Endothelial cell of umbilical vein (primary cell): ENCODE results near the gene HK3. TPM values are rescaled to one million over a fixed set of nuclear protein-coding genes. Genes with fewer than 3 reads are reported as not detected.

Experiments used
- BruUV-seq: library from RNA; stranded (reverse); fragments of 400-500 nt; replicated peaks from 2 replicates; lab custom pipeline; 2021; lab: Mats Ljungman, UMichigan
- CTCF ChIA-PET: fragments of 300-600, 350-600 bp; sonication (Branson Sonifier 250); formaldehyde crosslinking; loops from one replicate; lab custom pipeline; 2021; ENCODE audit warnings: antibody characterized with exemption, inconsistent platforms; lab: Charles Lee
- POLR2A ChIA-PET: fragments of 300-600, 350-600 bp; sonication (Branson Sonifier 250); formaldehyde crosslinking; loops from one replicate; lab custom pipeline; 2021; ENCODE audit warnings: antibody characterized with exemption, inconsistent platforms; lab: Charles Lee
- DNase-seq: peaks from one replicate; pipeline ENCODE4 v3.0.0-alpha.2; 2011; ENCODE audit warnings: low read depth, low spot score
- FAIRE-seq: peaks from 2 replicates; lab custom pipeline; 2011; peaks lifted over from hg19 to GRCh38; lab: Jason Lieb, UNC
- H2AFZ ChIP-seq: 2 replicates; pipeline ENCODE4 v1.6.0; 2012; ENCODE audit warnings: low read depth, low read length, control low read depth, inconsistent platforms
- H3K27ac ChIP-seq: 2 replicates; pipeline ENCODE4 v1.5.1; 2011; ENCODE audit warnings: low read depth, mild to moderate bottlenecking, control low read depth, low read length, moderate library complexity; ENCODE audit not compliant: insufficient read depth
- H3K27me3 ChIP-seq, 2 experiments: 2 replicates each; pipeline versions ENCODE4 v1.6.0 to v1.6.1; 2011; ENCODE audit warnings: low read length in 2 of 2, mixed read lengths in 1 of 2; ENCODE audit not compliant: control insufficient read depth in 2 of 2, insufficient read depth in 2 of 2
- H3K36me3 ChIP-seq, 2 experiments: 2 replicates in 1 of 2; 3 replicates in 1 of 2; pipeline ENCODE4 v1.5.1; 2011; ENCODE audit warnings: low read length in 2 of 2, mild to moderate bottlenecking in 1 of 2, moderate library complexity in 1 of 2; ENCODE audit not compliant: control insufficient read depth in 2 of 2, insufficient read depth in 2 of 2; ENCODE audit errors: extremely low read depth in 1 of 2
- H3K4me1 ChIP-seq: 3 replicates; pipeline ENCODE4 v1.5.1; 2011; ENCODE audit warnings: mild to moderate bottlenecking, low read length; ENCODE audit not compliant: control insufficient read depth, insufficient read depth; ENCODE audit errors: extremely low read depth
- H3K4me2 ChIP-seq: 2 replicates; pipeline ENCODE4 v1.6.1; 2011; ENCODE audit warnings: low read length, control low read depth, mixed read lengths; ENCODE audit not compliant: insufficient read depth
- H3K4me3 ChIP-seq, 3 experiments: fragments of 200-600 bp in 1 of 3; sonication (generic), shearing (Covaris generic) in 1 of 3; replicated peaks in 1 of 3; 2 replicates each; pipeline ENCODE4 v1.5.1; 2011 to 2016; ENCODE audit warnings: control low read depth in 3 of 3, low read length in 3 of 3, mild to moderate bottlenecking in 2 of 3, inconsistent platforms in 1 of 3, low read depth in 1 of 3, moderate library complexity in 1 of 3; ENCODE audit not compliant: insufficient read depth in 1 of 3
- H3K79me2 ChIP-seq: 2 replicates; pipeline ENCODE4 v1.6.0; 2012; ENCODE audit warnings: low read length, inconsistent platforms; ENCODE audit not compliant: control insufficient read depth, insufficient read depth
- H3K9ac ChIP-seq: replicated peaks from 2 replicates; pipeline ENCODE3; 2011; ENCODE audit warnings: low read length, control low read depth; ENCODE audit not compliant: insufficient read depth; ENCODE audit errors: extremely low read depth
- H3K9me1 ChIP-seq: replicated peaks from 3 replicates; pipeline ENCODE4 v1.6.0; 2011; ENCODE audit warnings: mild to moderate bottlenecking, low read length; ENCODE audit not compliant: control insufficient read depth, insufficient read depth; ENCODE audit errors: extremely low read depth
- H3K9me3 ChIP-seq: replicated peaks from 2 replicates; pipeline ENCODE4 v1.5.1; 2012; ENCODE audit warnings: low read length, inconsistent platforms; ENCODE audit not compliant: control insufficient read depth, insufficient read depth
- H4K20me1 ChIP-seq: replicated peaks from 2 replicates; pipeline ENCODE3; 2011; ENCODE audit warnings: mild to moderate bottlenecking, low read length; ENCODE audit not compliant: control insufficient read depth, insufficient read depth; ENCODE audit errors: extremely low read depth
- CTCF ChIP-seq, 2 donors: IDR thresholded peaks; 1 replicate in 1 of 2; 2 replicates in 1 of 2; pipeline ENCODE4 v1.5.1; 2011; ENCODE audit warnings: low read length in 2 of 2, mild to moderate bottlenecking in 2 of 2, moderate library complexity in 2 of 2, control low read depth in 1 of 2, inconsistent platforms in 1 of 2, low read depth in 1 of 2; ENCODE audit not compliant: insufficient read depth in 1 of 2; ENCODE audit errors: extremely low read depth in 1 of 2
- EZH2 ChIP-seq: IDR thresholded peaks from 2 replicates; pipeline ENCODE4 v1.6.1; 2012; ENCODE audit warnings: borderline replicate concordance, low read depth, mild to moderate bottlenecking, moderate library complexity, low read length, inconsistent platforms; ENCODE audit not compliant: severe bottlenecking
- FOS ChIP-seq: IDR thresholded peaks from 2 replicates; pipeline ENCODE4 v1.6.1; 2011; ENCODE audit warnings: mild to moderate bottlenecking, low read length, moderate library complexity, borderline replicate concordance; ENCODE audit not compliant: insufficient read depth
- GATA2 ChIP-seq: IDR thresholded peaks from 2 replicates; pipeline ENCODE4 v1.7.0; 2011; ENCODE audit warnings: low read depth, mild to moderate bottlenecking, moderate library complexity, mixed read lengths, low read length; ENCODE audit not compliant: insufficient read length, insufficient read depth
- JUN ChIP-seq: IDR thresholded peaks from 2 replicates; pipeline ENCODE4 v1.6.1; 2011; ENCODE audit warnings: borderline replicate concordance, low read depth; ENCODE audit not compliant: insufficient read length, insufficient read depth
- MAX ChIP-seq: IDR thresholded peaks from 2 replicates; pipeline ENCODE4 v1.6.1; 2011; ENCODE audit not compliant: insufficient read depth, insufficient read length
- MYC ChIP-seq: IDR thresholded peaks from one replicate; pipeline ENCODE4 v1.6.1; 2011; ENCODE audit warnings: mild to moderate bottlenecking, low read depth, low read length
- POLR2A ChIP-seq: IDR thresholded peaks from 2 replicates; pipeline ENCODE4 v1.6.1; 2012; ENCODE audit warnings: low read depth, mild to moderate bottlenecking, control low read depth, low read length
- POLR2AphosphoS5 ChIP-seq: IDR thresholded peaks from 2 replicates; pipeline ENCODE4 v1.6.1; 2012; ENCODE audit warnings: low read depth, mild to moderate bottlenecking, control low read depth, low read length, moderate library complexity; ENCODE audit not compliant: insufficient read depth
- dilution Hi-C: fragments of 300-500 bp; cut with MboI; formaldehyde crosslinking; loops from one replicate; pipeline ENCODE4 v1.15.0; 2019; ENCODE audit warnings: low sequenced_read_pairs; ENCODE audit not compliant: extremely low pct_ligation_motif_present
- intact Hi-C: fragments of 100-400 bp; cut with micrococcal nuclease; formaldehyde crosslinking; loops from one replicate; pipeline ENCODE4 v1.10.0; 2022
- polyA plus RNA-seq, 4 experiments: library from polyadenylated mRNA; depleted of rRNA in 3 of 4; stranded (reverse) in 3 of 4; unstranded in 1 of 4; fragments of >200 nt; gene quantifications; 2 replicates each; pipeline versions ENCODE4 v1.2.1 to v1.2.3, GENCODE V29; 2011 to 2012; ENCODE audit warnings: missing spikeins in 1 of 4
- total RNA-seq: library from RNA; stranded (reverse); gene quantifications from 2 replicates; pipeline ENCODE4 v1.2.3, GENCODE V29; 2021

The HK3 gene
- total and polyA plus RNA-seq, 2 donors (not counting 3 experiments of a cell fraction or from before 2014, with no cell fraction given): not detected

GRCh38 chr5:176846335-176847140 is 52.6 kb downstream of the HK3 start:
- Histone ChIP-seq H3K27ac (no peak overlapping the region), H4K20me1 (no peaks in the 10 kb centered on the region), H3K4me1 (no peaks in the 10 kb centered on the region), H3K27me3 (no peaks in the 10 kb centered on the region), H3K9me3 (no peaks in the 10 kb centered on the region), H3K9me1 (no peaks in the 10 kb centered on the region), H3K4me2 (no peak overlapping the region), H3K36me3 (no peaks in the 10 kb centered on the region), H2AFZ (no peak overlapping the region), H3K9ac (no peak overlapping the region), H3K79me2 (no peaks in the 10 kb centered on the region), H3K4me3 (no peak overlapping the region)
- no peak for TF ChIP-seq JUN
- TF ChIP-seq POLR2A: no peak
- TF ChIP-seq GATA2: no peak
- no peak for TF ChIP-seq MAX
- no peak for TF ChIP-seq EZH2
- no peak for TF ChIP-seq POLR2AphosphoS5
- no peak for TF ChIP-seq MYC
- no peak for TF ChIP-seq CTCF (IDR thresholded peaks at IDR 0.05; ENCODE audit: extremely low read depth in 1 of 2, insufficient read depth in 1 of 2, low read depth in 1 of 2, low read length in 2 of 2)
- no peak for TF ChIP-seq FOS
- dilution Hi-C loops (no loop called here), intact Hi-C loops (no loop called here)
- DNase-seq (no peak), FAIRE-seq (no peak)
- POLR2A ChIA-PET: no interaction called here
- CTCF ChIA-PET: no interaction called here
- no TSS peak for BruUV-seq
